HEK293T (cell line): ENCODE measurements around the gene NOL3.

Source experiments
- ARNT ChIP-seq: fragments of 450-650 bp; IDR thresholded peaks from 2 replicates; pipeline ENCODE4 v1.6.1; 2017; ENCODE audit warnings: mild to moderate bottlenecking
- FOXK2 ChIP-seq: fragments of 450-650 bp; IDR thresholded peaks from 2 replicates; pipeline ENCODE4 v1.6.1; 2016; ENCODE audit warnings: mild to moderate bottlenecking
- ZNF384 ChIP-seq: fragments of 450-650 bp; IDR thresholded peaks from 2 replicates; pipeline ENCODE4 v1.6.1; 2016

DNA sequence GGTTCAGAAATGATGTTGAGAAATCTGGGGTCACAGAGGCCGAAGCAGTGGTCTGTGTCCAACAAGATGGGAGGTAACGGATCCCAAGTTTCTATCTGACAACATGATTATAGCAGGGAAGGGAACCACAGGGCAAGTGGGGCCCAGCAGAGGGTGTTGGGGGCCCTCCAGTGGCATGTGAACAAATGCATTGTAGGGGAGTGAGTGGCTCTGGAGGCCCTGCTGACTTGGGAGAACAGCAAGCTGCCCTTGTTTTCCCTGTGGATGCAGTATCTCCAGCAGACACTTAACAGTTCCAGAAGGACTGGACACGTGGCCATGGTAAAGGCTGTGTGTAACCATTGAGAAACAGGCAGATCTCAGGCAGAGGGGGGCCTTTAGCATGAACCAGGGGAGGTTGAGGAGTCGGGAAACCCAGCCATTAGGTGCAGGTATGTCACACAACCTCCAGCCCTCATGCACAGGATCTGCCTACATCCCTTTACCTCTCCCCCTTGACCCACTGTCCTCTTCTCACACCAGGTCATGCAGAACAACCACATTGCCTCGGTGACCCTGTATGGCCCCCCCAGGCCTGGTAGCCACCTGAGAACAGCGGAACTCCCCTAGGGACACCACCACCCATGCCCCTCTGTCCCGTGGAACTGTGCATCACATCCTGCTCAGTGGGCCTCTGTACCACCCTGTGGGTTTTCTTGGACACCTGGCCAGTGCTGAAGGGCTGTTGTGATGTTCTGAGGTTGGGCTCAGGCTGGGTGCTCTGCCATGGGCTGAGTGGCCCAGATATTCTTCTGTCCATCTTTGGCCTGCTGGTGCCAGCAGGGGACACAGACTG is 23.6 kb upstream of the NOL3 start:
- TF ChIP-seq ZNF384: no peak
- no peak for TF ChIP-seq FOXK2
- TF ChIP-seq ARNT: no peak
